DMS 273 (cell line): ENCODE measurements around the gene ZNF607.
"Not testable (repeated sequence)": the region's sequence is repeated elsewhere in the genome, so short reads cannot be mapped to it uniquely, and the experiment has no call there.

Experiments used
- DNase-seq: peaks from one replicate; lab custom pipeline; 2025; ENCODE audit not compliant: unreplicated experiment; lab: John Stamatoyannopoulos, UW

Gene ZNF607

GRCh38 chr19:37719111-37719926, at the start of gene ZNF607:
Gene ZNF607 (minus strand): TSS chr19:37719761. CDS start chr19:37711618, 8,143 bp downstream.
- DNase-seq = peak; percentile 97

- no peak for DNase-seq
Observed at GRCh38 chr19:37763488-37763887, 43.9 kb upstream of the ZNF607 start.

- DNase-seq = not testable (repeated sequence)
Observed at GRCh38 chr19:37757683-37758082, 38.1 kb upstream of the ZNF607 start.

- no peak for DNase-seq
Observed at GRCh38 chr19:37738371-37738770, 18.8 kb upstream of the ZNF607 start.

GRCh38 chr19:37725181-37725580, 5.6 kb upstream of the ZNF607 start:
- no peak for DNase-seq

GRCh38 chr19:37719927-37720265, 335 bp upstream of the ZNF607 start:
- no peak for DNase-seq

GRCh38 chr19:37718304-37718703, 1.3 kb downstream of the ZNF607 start:
- peak; percentile 48 for DNase-seq

- no peak for DNase-seq
Observed at GRCh38 chr19:37716140-37716539, 3.4 kb downstream of the ZNF607 start.

- no peak for DNase-seq
Observed at GRCh38 chr19:37706052-37706605, 13.4 kb downstream of the ZNF607 start.

GRCh38 chr19:37699057-37699456, 20.5 kb downstream of the ZNF607 start:
- DNase-seq = no peak

- DNase-seq = no peak
Observed at GRCh38 chr19:37698216-37698615, 21.3 kb downstream of the ZNF607 start.

- no peak for DNase-seq
Observed at GRCh38 chr19:37695144-37695899, 24.2 kb downstream of the ZNF607 start.

GRCh38 chr19:37692956-37693620, 26.5 kb downstream of the ZNF607 start:
- no peak for DNase-seq

- peak; percentile 89 for DNase-seq
Observed at GRCh38 chr19:37691881-37692504, 27.6 kb downstream of the ZNF607 start.

GRCh38 chr19:37683520-37683919, 36.0 kb downstream of the ZNF607 start:
- DNase-seq = no peak

- no peak for DNase-seq
Observed at GRCh38 chr19:37669450-37669914, 50.1 kb downstream of the ZNF607 start.

- not testable (repeated sequence) for DNase-seq
Observed at GRCh38 chr19:37657157-37657556, 62.4 kb downstream of the ZNF607 start.

- peak; percentile 96 for DNase-seq
Observed at GRCh38 chr19:37655689-37656371, 63.7 kb downstream of the ZNF607 start.

GRCh38 chr19:37655301-37655688, 64.3 kb downstream of the ZNF607 start, which contains the start of gene ZFP30:
Gene ZFP30 (minus strand): TSS chr19:37655465. CDS start chr19:37647822, 7,643 bp downstream.
- DNase-seq = peak; percentile 97

- peak; percentile 70 for DNase-seq
Observed at GRCh38 chr19:37654629-37655300, 64.8 kb downstream of the ZNF607 start.
